GM19238 (cell line): ENCODE measurements around the gene ITPKB.

Experiments used
- DNase-seq: peaks from one replicate; pipeline ENCODE4 v3.0.0; 2011; ENCODE audit warnings: low spot score; ENCODE audit not compliant: insufficient read length

ITPKB gene

DNA sequence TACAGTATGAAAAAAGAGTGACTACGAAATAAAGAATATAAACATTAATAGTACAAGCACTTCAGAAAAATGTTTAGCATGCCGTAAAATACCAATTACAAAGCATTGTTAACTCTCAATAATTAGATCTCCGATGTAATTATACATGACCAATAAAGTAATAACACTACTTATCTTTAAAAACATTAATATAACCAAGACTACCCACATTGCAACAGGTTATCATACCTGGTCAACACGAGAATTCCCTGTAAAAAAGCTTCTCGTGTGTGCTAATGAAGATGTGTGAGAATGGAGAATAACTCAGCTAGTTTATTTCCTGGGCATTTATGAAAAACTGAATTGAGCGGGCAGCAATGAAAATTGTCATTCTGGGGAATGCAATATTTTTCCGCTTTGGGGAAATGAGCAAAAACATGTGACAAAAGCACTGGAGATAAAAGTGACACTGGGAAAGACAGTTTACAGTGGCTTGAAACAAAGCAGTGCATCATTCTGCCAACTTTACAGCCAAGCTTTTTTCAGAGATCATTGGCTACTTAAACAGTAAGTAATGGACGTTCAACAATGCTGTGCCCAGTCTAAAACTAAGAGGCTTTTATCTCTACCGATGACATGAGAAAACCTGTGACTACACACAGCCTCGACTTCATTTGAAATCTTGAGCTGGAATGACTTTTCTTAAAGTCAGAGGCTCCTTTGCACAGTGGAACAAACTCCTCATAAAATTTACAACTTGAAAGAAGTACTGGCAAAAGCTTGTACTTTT lies 34.7 kb downstream of the ITPKB start:
- no peak for DNase-seq

DNA sequence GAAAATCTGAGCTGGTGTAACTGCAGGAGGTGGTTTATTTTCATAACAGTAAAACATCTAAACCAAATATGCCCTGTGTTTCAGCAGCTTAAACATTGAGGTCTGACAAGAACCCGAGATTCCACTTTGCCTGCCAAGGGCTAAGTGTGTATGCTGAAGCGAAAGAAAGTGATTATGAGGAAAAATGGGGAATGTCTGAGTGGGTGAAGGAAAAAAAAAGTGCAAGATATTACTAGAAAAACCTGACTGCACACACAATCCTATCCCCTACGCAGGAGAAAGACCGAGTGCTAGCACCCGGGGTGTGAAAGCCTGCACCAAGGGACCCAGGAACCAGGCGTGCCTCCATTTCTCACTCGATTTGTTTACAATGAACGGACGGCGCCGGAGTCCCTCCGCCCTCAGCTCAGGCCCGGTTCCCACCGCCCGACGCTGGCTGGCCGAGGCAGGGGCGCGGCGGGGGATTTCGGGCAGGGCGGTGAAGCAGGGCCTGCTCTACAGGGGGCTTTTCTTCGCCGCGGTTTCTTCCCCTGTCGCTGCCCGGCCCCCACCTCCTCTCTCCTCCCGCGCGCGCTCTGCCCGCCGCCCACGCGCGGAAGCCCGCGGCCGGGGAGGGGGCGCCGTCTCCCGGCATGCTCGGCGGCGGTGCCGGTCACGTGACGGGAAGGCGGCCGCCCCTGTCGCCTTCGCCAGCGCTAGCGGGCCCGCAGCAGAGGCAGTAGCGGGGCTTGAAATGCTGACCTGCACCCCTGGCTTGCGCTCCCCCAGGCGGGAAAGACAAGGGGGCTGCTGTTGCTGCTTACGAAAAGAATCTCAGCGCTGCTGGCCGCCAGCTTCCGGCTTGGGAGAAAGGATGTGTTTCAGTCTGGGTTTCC lies 35.9 kb downstream of the ITPKB start:
- DNase-seq = peak; percentile 85

- DNase-seq = no peak
Measured at GRCh38 chr1:226702318-226702956, 36.6 kb downstream of the ITPKB start.

- DNase-seq = no peak
Measured at GRCh38 chr1:226700861-226701260, 38.2 kb downstream of the ITPKB start.

DNA sequence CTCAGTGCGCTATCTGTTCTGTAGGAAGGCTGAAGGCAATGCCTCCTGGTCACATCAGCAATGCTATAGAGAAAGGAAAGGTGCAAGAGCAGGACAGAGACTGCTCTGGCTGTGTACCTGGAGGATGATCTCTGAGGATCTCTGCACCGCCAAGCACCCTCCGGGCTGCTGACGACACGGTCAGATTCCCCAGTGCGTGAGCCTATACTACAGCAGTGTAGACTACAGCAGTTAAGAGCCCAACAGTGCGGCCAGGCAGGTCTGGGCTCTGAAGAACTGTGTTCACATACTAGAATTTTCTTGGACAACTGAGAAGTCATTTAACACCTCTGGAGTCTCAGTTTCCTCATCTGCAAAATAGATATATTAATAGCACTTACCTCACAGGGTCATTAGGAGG lies 39.9 kb downstream of the ITPKB start:
- DNase-seq = no peak

DNA sequence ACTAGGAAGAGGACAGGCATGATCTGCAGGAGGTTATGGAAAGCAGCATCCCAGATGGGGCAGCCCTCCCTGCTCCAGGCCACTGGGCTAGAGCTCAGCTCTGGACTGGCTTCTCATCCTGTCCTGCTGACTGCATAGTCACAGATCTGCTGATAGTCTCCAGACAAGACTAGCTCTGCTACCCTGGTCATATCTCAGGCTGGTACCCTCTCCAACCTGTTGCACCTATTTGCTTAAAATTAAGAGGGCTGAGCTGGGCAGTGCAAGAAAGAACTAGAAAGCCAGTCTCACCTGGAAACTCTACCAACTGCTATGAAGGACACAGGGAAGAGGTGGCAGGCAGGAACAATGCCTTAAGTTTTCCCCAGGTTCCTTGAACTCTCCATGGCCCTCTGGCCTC lies 40.4 kb downstream of the ITPKB start:
- DNase-seq = no peak

DNA sequence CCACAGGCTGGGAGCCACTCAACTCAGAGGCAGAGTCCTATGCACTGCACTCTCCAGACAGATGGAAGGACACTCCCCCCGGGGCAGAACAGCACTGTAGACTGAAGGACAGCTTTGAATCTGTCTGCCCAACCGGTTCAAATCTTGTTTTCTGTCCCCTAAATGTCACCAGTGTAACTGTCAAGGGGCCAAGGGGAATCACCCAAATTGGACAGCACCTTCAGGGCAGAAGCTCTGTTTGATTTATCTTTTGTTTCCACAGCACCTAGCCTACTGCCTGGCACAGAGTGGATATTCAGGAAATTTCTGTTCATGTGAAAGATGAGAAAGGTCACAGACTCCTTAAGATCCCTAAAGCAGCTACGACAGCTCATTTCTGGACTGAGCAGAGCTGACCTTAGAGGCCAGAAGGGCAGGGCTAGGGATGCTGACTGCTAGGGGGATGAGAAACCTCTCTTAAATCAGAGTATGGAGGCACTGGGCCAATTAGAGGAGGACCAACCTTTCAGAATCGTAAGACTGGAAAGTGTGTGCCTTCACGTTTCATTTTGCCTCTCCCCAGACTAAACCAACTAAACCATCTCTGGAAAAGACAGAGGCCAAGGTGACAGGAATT lies 41.0 kb downstream of the ITPKB start:
- DNase-seq = no peak

DNA sequence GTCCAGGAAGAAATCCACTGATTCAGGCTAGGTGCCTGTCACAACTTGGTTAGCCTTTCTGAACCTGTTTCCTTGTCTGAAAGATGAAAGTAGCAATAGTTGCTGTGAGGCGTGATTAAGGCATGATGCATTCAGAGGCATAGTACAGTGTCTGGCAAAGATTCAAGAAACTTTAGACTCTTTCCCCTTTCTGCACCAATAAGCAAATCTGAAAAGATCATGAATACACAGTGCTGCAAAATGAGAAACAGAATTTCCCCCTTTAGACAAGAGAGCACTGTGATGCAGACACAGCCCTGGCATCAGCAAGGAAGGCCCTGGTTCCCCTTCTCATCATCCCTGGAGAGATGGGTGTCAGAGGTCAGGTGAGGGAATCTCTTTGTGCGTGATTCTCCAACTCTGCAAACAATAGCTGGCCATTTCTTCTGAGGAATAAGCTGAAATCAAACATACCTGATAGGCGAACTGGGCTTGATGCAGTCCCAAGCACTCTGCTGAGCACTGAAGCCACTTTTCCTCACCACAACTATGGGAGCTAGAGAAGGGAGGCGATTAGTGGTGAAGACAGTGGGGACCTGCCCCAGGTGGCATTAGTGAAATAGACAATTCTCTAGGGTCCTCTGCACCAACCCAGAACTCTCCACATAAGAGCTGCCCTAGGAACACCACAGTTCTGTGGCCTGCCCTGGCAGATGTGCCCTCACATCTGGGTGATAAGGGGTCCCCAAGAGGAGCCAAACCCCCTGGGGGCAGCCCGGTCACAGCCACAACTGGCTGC lies 41.7 kb downstream of the ITPKB start:
- no peak for DNase-seq

DNA sequence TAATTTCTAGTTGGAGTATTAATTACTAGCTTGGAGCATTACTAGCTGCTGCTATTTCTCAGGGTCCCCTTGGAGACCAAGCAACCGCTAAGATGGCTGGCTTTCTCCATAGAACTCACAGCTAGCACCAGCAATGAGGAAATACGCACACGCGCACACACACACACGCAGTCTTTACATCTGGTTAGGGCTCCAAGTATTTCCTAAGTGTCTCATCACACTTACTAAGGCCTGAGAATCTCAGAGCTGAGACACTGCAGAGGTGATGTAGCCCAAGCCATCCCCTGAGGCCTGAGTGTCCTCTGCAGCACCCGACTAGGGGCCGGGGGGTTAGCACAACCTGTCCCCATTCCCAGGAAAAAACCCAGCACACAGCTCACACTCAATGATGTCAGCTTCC lies 42.5 kb downstream of the ITPKB start:
- no peak for DNase-seq

GRCh38 chr1:226695335-226695900 lies 43.7 kb downstream of the ITPKB start:
- DNase-seq = no peak

DNA sequence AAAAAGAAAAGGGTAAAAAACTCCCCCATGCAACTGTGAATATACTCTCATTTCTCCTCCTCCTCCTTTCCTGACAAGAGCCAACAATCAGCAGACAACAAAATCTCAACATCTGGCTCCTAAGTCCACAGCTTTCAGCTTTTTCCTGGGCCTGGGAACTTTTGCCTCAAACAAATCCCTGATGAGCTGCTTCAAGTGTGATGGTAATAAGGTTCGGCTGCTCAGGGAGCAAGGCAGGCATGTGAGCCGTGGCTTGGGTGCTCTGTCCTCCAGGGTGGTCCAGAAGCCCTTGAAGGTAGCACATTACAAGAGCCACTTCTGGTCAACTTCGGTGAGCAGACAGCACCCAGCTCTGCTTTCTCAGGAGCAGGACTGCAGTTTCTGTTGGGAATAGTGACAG lies 46.3 kb downstream of the ITPKB start:
- DNase-seq = no peak

- no peak for DNase-seq
Measured at GRCh38 chr1:226692051-226692792, 46.9 kb downstream of the ITPKB start.

DNA sequence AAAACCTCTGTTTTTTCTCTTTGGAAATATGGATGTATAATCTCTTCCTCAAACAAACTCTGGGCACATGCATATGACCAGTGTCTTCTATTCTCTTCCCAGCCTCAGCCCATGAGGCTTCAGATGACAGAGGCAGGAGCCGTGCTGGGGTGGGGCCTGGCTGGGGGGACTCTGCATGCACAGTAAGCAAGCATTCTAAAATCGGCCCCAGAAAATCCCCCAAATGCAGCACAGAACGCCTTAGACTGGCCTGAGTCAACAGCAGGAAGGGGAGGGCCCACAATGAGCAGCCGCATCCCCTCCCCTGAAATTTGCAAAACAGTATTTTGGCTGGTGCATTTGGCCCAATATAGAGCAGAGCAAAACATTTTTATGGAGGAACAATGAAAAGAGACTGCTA lies 47.8 kb downstream of the ITPKB start:
- DNase-seq = no peak

GRCh38 chr1:226690460-226690982 lies 48.6 kb downstream of the ITPKB start:
- DNase-seq = no peak

DNA sequence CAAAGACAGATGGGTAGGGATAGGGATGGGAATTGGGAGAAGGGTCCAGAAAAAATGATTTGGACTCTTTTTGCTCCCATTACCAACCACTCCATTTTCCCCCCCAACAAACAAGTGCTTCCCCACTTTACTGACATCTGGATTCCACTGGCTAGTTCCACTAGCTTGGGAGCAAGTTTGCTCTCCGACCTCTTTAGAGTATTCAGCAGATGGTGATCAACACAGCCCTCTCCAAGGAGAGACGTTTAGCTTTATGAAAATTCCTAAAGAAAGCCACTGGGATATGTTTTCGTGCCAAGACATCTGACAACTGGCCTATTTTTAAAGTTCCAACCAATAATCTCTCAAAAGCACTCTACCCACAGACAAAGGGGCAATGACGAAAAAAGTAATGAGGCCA lies 50.3 kb downstream of the ITPKB start:
- no peak for DNase-seq

- no peak for DNase-seq
Measured at GRCh38 chr1:226688056-226688748, 50.9 kb downstream of the ITPKB start.

DNA sequence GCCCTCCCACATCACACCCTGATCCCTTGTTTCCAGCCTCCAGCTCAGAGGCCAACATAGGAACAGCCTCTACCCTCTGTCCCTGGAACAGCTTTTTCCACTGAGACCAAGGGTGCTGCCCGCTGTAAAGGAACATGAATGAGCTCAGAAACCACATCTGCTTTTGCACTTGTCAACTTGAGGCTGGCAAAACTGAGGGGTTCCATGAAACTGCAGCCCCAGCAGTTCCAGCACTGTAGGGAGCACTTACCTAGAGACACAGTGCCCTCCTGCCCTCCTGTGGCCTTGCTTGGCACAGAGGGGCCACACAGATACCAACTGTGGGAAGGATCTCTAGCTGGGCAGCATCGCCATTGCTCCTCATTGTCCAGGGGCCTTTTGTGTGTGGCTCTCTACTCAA lies 51.7 kb downstream of the ITPKB start:
- DNase-seq = no peak

GRCh38 chr1:226686440-226687425 lies 52.3 kb downstream of the ITPKB start:
- DNase-seq = no peak
